Measurements from ENCODE around the gene PRR5L.

DNA sequence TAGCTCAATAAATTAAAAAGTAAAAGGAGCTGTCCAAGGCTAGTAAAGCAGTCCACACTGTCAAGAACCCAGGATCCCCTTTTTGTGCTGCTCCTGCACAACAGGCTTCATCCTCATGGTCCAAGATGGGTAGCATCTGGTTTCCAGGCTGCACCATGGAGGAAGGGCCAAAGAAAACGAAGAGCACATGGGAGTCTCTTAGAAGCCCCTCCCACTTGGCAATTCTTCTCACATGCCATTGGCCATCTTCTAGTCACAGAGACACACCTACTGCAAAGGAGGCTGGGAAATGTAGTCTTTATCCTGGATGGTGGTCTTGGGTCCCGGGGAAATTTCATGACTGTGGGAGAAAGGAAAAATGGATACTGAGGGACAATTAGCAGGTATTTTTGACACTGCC is 37.8 kb downstream of the PRR5L start:
- TF ChIP-seq, protein P1, sequence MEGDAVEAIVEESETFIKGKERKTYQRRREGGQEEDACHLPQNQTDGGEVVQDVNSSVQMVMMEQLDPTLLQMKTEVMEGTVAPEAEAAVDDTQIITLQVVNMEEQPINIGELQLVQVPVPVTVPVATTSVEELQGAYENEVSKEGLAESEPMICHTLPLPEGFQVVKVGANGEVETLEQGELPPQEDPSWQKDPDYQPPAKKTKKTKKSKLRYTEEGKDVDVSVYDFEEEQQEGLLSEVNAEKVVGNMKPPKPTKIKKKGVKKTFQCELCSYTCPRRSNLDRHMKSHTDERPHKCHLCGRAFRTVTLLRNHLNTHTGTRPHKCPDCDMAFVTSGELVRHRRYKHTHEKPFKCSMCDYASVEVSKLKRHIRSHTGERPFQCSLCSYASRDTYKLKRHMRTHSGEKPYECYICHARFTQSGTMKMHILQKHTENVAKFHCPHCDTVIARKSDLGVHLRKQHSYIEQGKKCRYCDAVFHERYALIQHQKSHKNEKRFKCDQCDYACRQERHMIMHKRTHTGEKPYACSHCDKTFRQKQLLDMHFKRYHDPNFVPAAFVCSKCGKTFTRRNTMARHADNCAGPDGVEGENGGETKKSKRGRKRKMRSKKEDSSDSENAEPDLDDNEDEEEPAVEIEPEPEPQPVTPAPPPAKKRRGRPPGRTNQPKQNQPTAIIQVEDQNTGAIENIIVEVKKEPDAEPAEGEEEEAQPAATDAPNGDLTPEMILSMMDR (IDR thresholded peaks at IDR 0.05; ENCODE audit: low read depth, low read length): no peak
- TF ChIP-seq EZH2phosphoT487 (IDR thresholded peaks at IDR 0.05; ENCODE audit: low read depth): no peak
